ENCODE measurements around the gene MACF1.
"Not testable (repeated sequence)": the region's sequence is repeated elsewhere in the genome, so short reads cannot be mapped to it uniquely, and the experiment has no call there.

Gene MACF1

GRCh38 chr1:39485046-39485803 lies 280.7 kb downstream of the MACF1 start:
- no peak overlapping the region for H3K9ac ChIP-seq (ENCODE audit: low read depth, low read length)
- no peak overlapping the region for H3K4me3 ChIP-seq (ENCODE audit: low read depth, low read length)
- peaks cover 11% of the 10 kb centered on the region for H3K27me3 ChIP-seq (ENCODE audit: control insufficient read depth, insufficient read depth, low read length)
- H3K36me3 ChIP-seq (ENCODE audit: control insufficient read depth, insufficient read depth, low read length): peaks cover 67% of the 10 kb centered on the region
- H3K9me3 ChIP-seq (ENCODE audit: control insufficient read depth, insufficient read depth, low read length): no peaks in the 10 kb centered on the region
- no peaks in the 10 kb centered on the region for H3K4me1 ChIP-seq (ENCODE audit: control insufficient read depth, insufficient read depth, low read length)
- H3K27ac ChIP-seq (ENCODE audit: low read depth, low read length): no peak overlapping the region

DNA sequence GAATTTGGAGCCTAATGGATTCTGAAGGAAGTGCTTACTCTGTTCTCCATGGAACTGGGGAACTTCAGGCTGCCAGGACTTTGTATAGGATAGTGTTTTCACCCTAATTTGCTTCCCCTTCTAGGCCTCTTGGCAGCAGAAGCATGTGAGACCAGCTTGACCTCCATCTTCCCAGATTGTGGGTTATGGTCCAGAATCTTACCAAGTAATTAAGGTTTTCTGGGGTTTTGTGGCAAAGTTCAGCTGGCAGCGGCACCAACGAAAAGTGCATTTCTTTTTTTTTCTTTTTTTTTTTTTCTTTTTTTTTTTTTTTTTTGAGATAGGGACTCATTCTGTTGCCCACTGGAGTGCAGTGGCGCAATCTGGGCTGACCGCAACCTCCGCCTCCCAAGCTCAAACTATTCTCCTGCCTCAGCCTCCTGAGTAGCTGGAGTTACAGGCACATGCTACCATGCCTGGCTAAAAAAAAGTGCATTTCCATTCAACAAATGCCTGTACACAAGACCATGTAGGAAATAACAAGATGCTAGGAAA lies 283.6 kb downstream of the MACF1 start:
- Histone ChIP-seq H3K27me3 (ENCODE audit: control insufficient read depth, insufficient read depth, low read length) (peaks cover 38% of the 10 kb centered on the region), H3K4me3 (ENCODE audit: low read depth, low read length) (no peak overlapping the region), H3K27ac (ENCODE audit: low read depth, low read length) (no peak overlapping the region), H3K9ac (ENCODE audit: low read depth, low read length) (no peak overlapping the region), H3K36me3 (ENCODE audit: control insufficient read depth, insufficient read depth, low read length) (peaks cover 44% of the 10 kb centered on the region), H3K9me3 (ENCODE audit: control insufficient read depth, insufficient read depth, low read length) (no peaks in the 10 kb centered on the region), H3K4me1 (ENCODE audit: control insufficient read depth, insufficient read depth, low read length) (no peaks in the 10 kb centered on the region)

GRCh38 chr1:39488793-39489566 lies 284.5 kb downstream of the MACF1 start:
- Histone ChIP-seq H3K4me1 (ENCODE audit: control insufficient read depth, insufficient read depth, low read length) (no peaks in the 10 kb centered on the region), H3K36me3 (ENCODE audit: control insufficient read depth, insufficient read depth, low read length) (peaks cover 38% of the 10 kb centered on the region), H3K4me3 (ENCODE audit: low read depth, low read length) (no peak overlapping the region), H3K27ac (ENCODE audit: low read depth, low read length) (no peak overlapping the region), H3K27me3 (ENCODE audit: control insufficient read depth, insufficient read depth, low read length) (peaks cover 47% of the 10 kb centered on the region), H3K9ac (ENCODE audit: low read depth, low read length) (no peak overlapping the region), H3K9me3 (ENCODE audit: control insufficient read depth, insufficient read depth, low read length) (no peaks in the 10 kb centered on the region)

GRCh38 chr1:39489567-39490239 lies 285.2 kb downstream of the MACF1 start:
- H3K9me3 ChIP-seq (ENCODE audit: control insufficient read depth, insufficient read depth, low read length): no peaks in the 10 kb centered on the region
- no peaks in the 10 kb centered on the region for H3K4me1 ChIP-seq (ENCODE audit: control insufficient read depth, insufficient read depth, low read length)
- peaks cover 31% of the 10 kb centered on the region for H3K36me3 ChIP-seq (ENCODE audit: control insufficient read depth, insufficient read depth, low read length)
- H3K27ac ChIP-seq (ENCODE audit: low read depth, low read length): no peak overlapping the region
- H3K4me3 ChIP-seq (ENCODE audit: low read depth, low read length): no peak overlapping the region
- no peak overlapping the region for H3K9ac ChIP-seq (ENCODE audit: low read depth, low read length)
- peaks cover 54% of the 10 kb centered on the region for H3K27me3 ChIP-seq (ENCODE audit: control insufficient read depth, insufficient read depth, low read length)

DNA sequence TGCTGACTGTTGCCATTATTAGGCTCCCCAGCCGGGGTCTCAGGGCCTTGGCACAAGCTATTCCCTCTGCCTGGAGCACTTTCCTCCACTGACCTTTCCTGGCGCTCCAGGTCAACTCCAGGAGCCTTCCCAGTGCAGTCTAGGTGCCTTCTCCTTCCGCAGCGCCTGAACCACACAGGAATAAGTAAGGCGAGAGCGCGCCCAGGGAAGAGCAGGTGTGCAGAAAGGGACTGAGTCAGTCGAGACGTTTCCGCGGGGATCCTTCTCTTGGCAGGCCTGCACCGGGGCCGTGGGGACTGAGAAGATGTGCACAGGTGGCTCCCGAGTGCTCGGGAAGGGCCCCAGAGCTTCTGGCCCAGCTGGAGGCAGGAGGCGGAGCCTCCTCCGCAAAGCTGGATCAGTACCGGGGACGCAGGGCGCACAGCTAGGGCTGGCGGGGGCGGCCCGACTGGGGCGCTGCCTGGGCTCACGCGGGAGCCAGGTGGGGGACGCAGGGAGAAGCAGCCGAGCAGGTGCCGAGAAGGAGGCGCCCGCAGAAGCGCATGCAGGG lies 286.2 kb downstream of the MACF1 start:
- Histone ChIP-seq H3K27ac (ENCODE audit: low read depth, low read length) (no peak overlapping the region), H3K4me1 (ENCODE audit: control insufficient read depth, insufficient read depth, low read length) (no peaks in the 10 kb centered on the region), H3K4me3 (ENCODE audit: low read depth, low read length) (peak overlapping the region; percentile 66), H3K27me3 (ENCODE audit: control insufficient read depth, insufficient read depth, low read length) (peaks cover 54% of the 10 kb centered on the region), H3K9ac (ENCODE audit: low read depth, low read length) (no peak overlapping the region), H3K36me3 (ENCODE audit: control insufficient read depth, insufficient read depth, low read length) (peaks cover 22% of the 10 kb centered on the region), H3K9me3 (ENCODE audit: control insufficient read depth, insufficient read depth, low read length) (no peaks in the 10 kb centered on the region)

DNA sequence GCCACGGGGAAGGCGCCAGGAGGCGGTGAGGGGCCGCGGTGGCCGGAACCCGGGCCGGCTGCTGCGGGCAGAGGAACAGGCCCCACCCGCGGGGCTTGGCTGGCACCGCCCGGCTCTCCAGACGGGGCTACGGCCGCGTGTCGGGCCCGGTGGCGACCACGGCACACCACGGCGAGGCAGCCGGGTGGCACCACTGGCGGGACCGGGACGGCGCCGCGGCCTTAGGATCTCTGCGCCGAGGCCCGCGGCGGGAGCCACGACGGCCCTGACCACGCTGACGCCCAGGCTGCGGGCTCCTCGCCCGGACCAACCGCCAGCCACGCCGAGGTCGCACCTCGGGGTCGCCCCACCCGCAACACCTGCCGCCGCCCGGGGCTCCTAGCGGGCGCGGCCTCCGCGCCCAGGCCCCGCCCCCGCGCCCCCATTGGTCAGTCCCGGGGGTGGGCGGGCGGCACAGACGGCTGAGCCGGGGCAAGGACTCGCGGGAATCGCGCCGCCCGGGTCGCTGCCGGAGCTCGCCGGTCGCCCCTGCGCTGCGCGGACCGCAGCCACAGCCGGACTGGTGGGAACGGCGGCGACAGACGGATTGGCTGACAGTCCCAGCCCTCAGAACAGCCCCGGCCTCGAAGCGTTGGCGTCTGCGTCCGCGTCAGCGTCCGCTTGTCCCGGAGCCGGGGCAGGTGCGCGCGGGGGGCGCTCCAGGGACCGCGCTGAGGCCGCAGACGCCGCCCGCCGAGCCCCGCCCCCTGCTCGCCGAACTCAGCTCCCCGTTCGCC lies 286.8 kb downstream of the MACF1 start, which contains the start of gene BMP8A:
Gene BMP8A (plus strand): TSS at position 491 of the 776 bp plus-strand sequence. CDS start 356 bp downstream, outside the sequence.
- Histone ChIP-seq H3K27me3 (ENCODE audit: control insufficient read depth, insufficient read depth, low read length) (peaks cover 54% of the 10 kb centered on the region), H3K27ac (ENCODE audit: low read depth, low read length) (no peak within 1 kb of the TSS), H3K4me3 (ENCODE audit: low read depth, low read length) (peak within 1 kb of the TSS; percentile 66), H3K9me3 (ENCODE audit: control insufficient read depth, insufficient read depth, low read length) (no peaks in the 10 kb centered on the region), H3K4me1 (ENCODE audit: control insufficient read depth, insufficient read depth, low read length) (no peaks in the 10 kb centered on the region), H3K36me3 (ENCODE audit: control insufficient read depth, insufficient read depth, low read length) (peaks cover 15% of the 10 kb centered on the region), H3K9ac (ENCODE audit: low read depth, low read length) (no peak within 1 kb of the TSS)

GRCh38 chr1:39492118-39493042 lies 287.9 kb downstream of the MACF1 start:
- H3K4me3 ChIP-seq (ENCODE audit: low read depth, low read length): peak overlapping the region; percentile 66; the same call in 1 of the 2 replicates
- H3K9ac ChIP-seq (ENCODE audit: low read depth, low read length): not testable (repeated sequence)

GRCh38 chr1:39493043-39493810 lies 288.7 kb downstream of the MACF1 start:
- H3K9ac ChIP-seq (ENCODE audit: low read depth, low read length); H3K27ac ChIP-seq (ENCODE audit: low read depth, low read length); H3K36me3 ChIP-seq (ENCODE audit: control insufficient read depth, insufficient read depth, low read length); H3K4me3 ChIP-seq (ENCODE audit: low read depth, low read length); H3K4me1 ChIP-seq (ENCODE audit: control insufficient read depth, insufficient read depth, low read length); H3K9me3 ChIP-seq (ENCODE audit: control insufficient read depth, insufficient read depth, low read length): not testable (repeated sequence)
- peaks cover 54% of the 10 kb centered on the region for H3K27me3 ChIP-seq (ENCODE audit: control insufficient read depth, insufficient read depth, low read length)

More at GRCh38 chr1:39492118-39493042, 287.9 kb downstream of the MACF1 start:
- H3K36me3 ChIP-seq (ENCODE audit: control insufficient read depth, insufficient read depth, low read length); H3K9me3 ChIP-seq (ENCODE audit: control insufficient read depth, insufficient read depth, low read length); H3K27ac ChIP-seq (ENCODE audit: low read depth, low read length); H3K4me1 ChIP-seq (ENCODE audit: control insufficient read depth, insufficient read depth, low read length): not testable (repeated sequence)
- peaks cover 54% of the 10 kb centered on the region for H3K27me3 ChIP-seq (ENCODE audit: control insufficient read depth, insufficient read depth, low read length)
